Kidney (tissue), 14 donors: ENCODE data around the gene CNTN1. TPM values are rescaled to one million over a fixed set of nuclear protein-coding genes. Genes with fewer than 3 reads are reported as not detected.

Experiments
- DNase-seq, 5 donors: peaks; one replicate each; pipeline ENCODE4 v3.0.0-alpha.2; 2013 to 2020
- FAIRE-seq: peaks from 2 replicates; lab custom pipeline; 2012; peaks lifted over from hg19 to GRCh38; lab: Jason Lieb, UNC
- H3K27ac ChIP-seq, 2 donors: one replicate each; pipeline ENCODE4 v1.7.0; 2013; ENCODE audit warnings: low read depth in 2 of 2, low read length in 2 of 2, inconsistent platforms in 1 of 2
- H3K27me3 ChIP-seq: one replicate; pipeline ENCODE4 v1.7.1; 2013; ENCODE audit warnings: low read length, inconsistent platforms; ENCODE audit not compliant: control insufficient read depth, insufficient read depth
- H3K36me3 ChIP-seq, 3 donors: one replicate each; pipeline versions ENCODE4 v1.7.0 to v1.7.1; 2013; ENCODE audit warnings: low read length in 3 of 3, control low read depth in 1 of 3, inconsistent platforms in 1 of 3; ENCODE audit not compliant: insufficient read depth in 3 of 3, control insufficient read depth in 2 of 3
- H3K4me1 ChIP-seq, 3 donors: one replicate each; pipeline versions ENCODE4 v1.7.0 to v1.7.1; 2013; ENCODE audit warnings: low read length in 3 of 3, inconsistent platforms in 1 of 3, low read depth in 1 of 3; ENCODE audit not compliant: control insufficient read depth in 2 of 3, insufficient read depth in 2 of 3
- H3K4me3 ChIP-seq, 3 donors: one replicate each; pipeline versions ENCODE4 v1.7.0 to v1.8.1; 2013; ENCODE audit warnings: low read length in 3 of 3, control low read depth in 1 of 3, inconsistent platforms in 1 of 3
- H3K9ac ChIP-seq, 3 donors: one replicate each; pipeline versions ENCODE4 v1.7.0 to v1.7.1; 2013; ENCODE audit warnings: low read length in 3 of 3, control low read depth in 1 of 3, inconsistent platforms in 1 of 3
- H3K9me3 ChIP-seq, 3 donors: one replicate each; pipeline versions ENCODE4 v1.7.0 to v1.7.1; 2013; ENCODE audit warnings: low read length in 3 of 3, control low read depth in 1 of 3, inconsistent platforms in 1 of 3; ENCODE audit not compliant: control insufficient read depth in 2 of 3, insufficient read depth in 1 of 3
- CTCF ChIP-seq: IDR thresholded peaks from 3 replicates; pipeline ENCODE4 v1.5.1; 2012; ENCODE audit warnings: mild to moderate bottlenecking, moderate library complexity, borderline replicate concordance; ENCODE audit not compliant: insufficient read depth; ENCODE audit errors: extremely low read depth
- intact Hi-C: fragments of 100-400 bp; cut with DNase I; formaldehyde crosslinking; loops from one replicate; pipeline ENCODE4 v1.11.1; 2022
- polyA plus RNA-seq: library from polyadenylated mRNA; stranded (reverse); fragments of 350-450 nt; fragmentation: Illumina TruSeq; extraction: RNeasy Lipid Tissue Mini Kit (QIAGEN cat#74804); gene quantifications from one replicate; pipeline ENCODE4 v1.2.3, GENCODE V29; 2014; ENCODE audit warnings: low read depth, low replicate concordance; ENCODE audit not compliant: insufficient read depth
- total RNA-seq: library from RNA; stranded (reverse); fragmentation: NEBNext Ultra II Directional; extraction: Animal tissue kit (Norgen Biotek cat#: 25700); gene quantifications from one replicate; pipeline ENCODE4 v1.2.1, GENCODE V29; 2021
- donor health status: control.
- donor health status: control.
- donor health status: control.
- donor health status: control.
- donor health status: control.
- donor health status: DM: yes; HTN: yes; CAD: no.
- donor health status: Normal renal cell carcinoma (clear cell type).

CNTN1 gene
- total and polyA plus RNA-seq, 2 donors from 2014 or later = 6.3 to 9.9 TPM

GRCh38 chr12:40834321-40834720, 142.1 kb downstream of the CNTN1 start:
- TF ChIP-seq CTCF = no peak

GRCh38 chr12:40837891-40838429, 145.7 kb downstream of the CNTN1 start:
- H3K4me3 ChIP-seq = no peak overlapping the region
- FAIRE-seq (no peak), DNase-seq (no peak)
- H3K27ac ChIP-seq = no peak overlapping the region
- no peak for TF ChIP-seq CTCF
- intact Hi-C loops = no loop called here
- no peaks in the 10 kb centered on the region for H3K9me3 ChIP-seq
- no peaks in the 10 kb centered on the region for H3K36me3 ChIP-seq
- H3K27me3 ChIP-seq = no peaks in the 10 kb centered on the region
- no peaks in the 10 kb centered on the region for H3K4me1 ChIP-seq
- no peak overlapping the region for H3K9ac ChIP-seq

More at GRCh38 chr12:40834321-40834720, 142.1 kb downstream of the CNTN1 start:
- no peak overlapping the region for H3K4me3 ChIP-seq
- FAIRE-seq (no peak), DNase-seq (no peak)
- H3K27ac ChIP-seq = no peak overlapping the region
- no peaks in the 10 kb centered on the region for H3K36me3 ChIP-seq
- no peak overlapping the region for H3K9ac ChIP-seq
- H3K9me3 ChIP-seq = no peaks in the 10 kb centered on the region
- intact Hi-C loops = no loop called here
- H3K4me1 ChIP-seq = no peaks in the 10 kb centered on the region
- no peaks in the 10 kb centered on the region for H3K27me3 ChIP-seq

- Histone ChIP-seq H3K4me1 (no peaks in the 10 kb centered on the region), H3K9ac (no peak overlapping the region), H3K9me3 (no peaks in the 10 kb centered on the region), H3K27me3 (no peaks in the 10 kb centered on the region), H3K27ac (no peak overlapping the region), H3K36me3 (no peaks in the 10 kb centered on the region), H3K4me3 (no peak overlapping the region)
- FAIRE-seq (no peak), DNase-seq (no peak)
- TF ChIP-seq CTCF = no peak
- intact Hi-C loops = no loop called here
Observed at GRCh38 chr12:40843495-40843894, 151.3 kb downstream of the CNTN1 start.

- Histone ChIP-seq H3K4me1 (no peaks in the 10 kb centered on the region), H3K9ac (no peak overlapping the region), H3K36me3 (no peaks in the 10 kb centered on the region), H3K27ac (no peak overlapping the region), H3K27me3 (no peaks in the 10 kb centered on the region), H3K4me3 (no peak overlapping the region), H3K9me3 (no peaks in the 10 kb centered on the region)
- DNase-seq = no peak
- TF ChIP-seq CTCF = no peak
- no peak for FAIRE-seq
- intact Hi-C loops = no loop called here
Observed at GRCh38 chr12:40853221-40853620, 161.0 kb downstream of the CNTN1 start.
